ENCODE results near the gene ATXN1.
"Not testable (repeated sequence)": the region's sequence is repeated elsewhere in the genome, so short reads cannot be mapped to it uniquely, and the experiment has no call there.

ATXN1 gene

GRCh38 chr6:16260602-16261001, 500.7 kb downstream of the ATXN1 start:
- not testable (repeated sequence) for DNase-seq

- DNase-seq: not testable (repeated sequence)
Measured at GRCh38 chr6:16259604-16260003, 501.7 kb downstream of the ATXN1 start.

- no peak for DNase-seq
Measured at GRCh38 chr6:16258709-16259075, 502.6 kb downstream of the ATXN1 start.

- no peak for DNase-seq
Measured at GRCh38 chr6:16257999-16258708, 503.1 kb downstream of the ATXN1 start.

- no peak for DNase-seq
Measured at GRCh38 chr6:16256781-16257180, 504.5 kb downstream of the ATXN1 start.

GRCh38 chr6:16254535-16254934, 506.7 kb downstream of the ATXN1 start:
- no peak for DNase-seq

- no peak for DNase-seq
Measured at GRCh38 chr6:16253399-16254144, 507.7 kb downstream of the ATXN1 start.

- no peak for DNase-seq
Measured at GRCh38 chr6:16252686-16253299, 508.5 kb downstream of the ATXN1 start.

GRCh38 chr6:16251706-16252105, 509.6 kb downstream of the ATXN1 start:
- DNase-seq: no peak

GRCh38 chr6:16249971-16250370, 511.3 kb downstream of the ATXN1 start:
- no peak for DNase-seq

All from NCI-H1930 (cell line).